BE2C (cell line): ENCODE measurements around the gene SLC2A1.

Experiments used
- DNase-seq: peaks from one replicate; pipeline ENCODE4 v3.0.0-alpha.2; 2020
- H3K27me3 ChIP-seq: fragments of 250-450 bp; sonication (Bioruptor Pico); 2 replicates; pipeline ENCODE4 v1.5.1; 2020; ENCODE audit warnings: mild to moderate bottlenecking
- H3K36me3 ChIP-seq: fragments of 250-450 bp; sonication (Bioruptor Pico); 2 replicates; pipeline ENCODE4 v1.5.1; 2020; ENCODE audit warnings: mild to moderate bottlenecking
- H3K4me1 ChIP-seq: fragments of 250-450 bp; sonication (Bioruptor Pico); 2 replicates; pipeline ENCODE4 v1.5.1; 2020
- H3K4me3 ChIP-seq: 2 replicates; pipeline ENCODE4 v1.5.1; 2011; ENCODE audit warnings: low read depth, low read length
- H3K9me3 ChIP-seq: fragments of 250-450 bp; sonication (Bioruptor Pico); 2 replicates; pipeline ENCODE4 v1.5.1; 2020
- CTCF ChIP-seq: IDR thresholded peaks from 2 replicates; pipeline ENCODE4 v1.5.1; 2012; ENCODE audit warnings: mild to moderate bottlenecking, low read depth, low read length

SLC2A1 gene

GRCh38 chr1:42971841-42972291 is 13.2 kb upstream of the SLC2A1 start:
- peak; percentile 24 for DNase-seq
- Histone ChIP-seq H3K9me3 (no peaks in the 10 kb centered on the region), H3K27me3 (no peaks in the 10 kb centered on the region), H3K4me3 (no peak overlapping the region), H3K36me3 (no peaks in the 10 kb centered on the region), H3K4me1 (peaks cover 6% of the 10 kb centered on the region)
- no peak for TF ChIP-seq CTCF

- DNase-seq, result no peak
- Histone ChIP-seq H3K36me3 (no peaks in the 10 kb centered on the region), H3K4me1 (peaks cover 6% of the 10 kb centered on the region), H3K27me3 (no peaks in the 10 kb centered on the region), H3K9me3 (no peaks in the 10 kb centered on the region), H3K4me3 (no peak overlapping the region)
- no peak for TF ChIP-seq CTCF
Measured at GRCh38 chr1:42970143-42970542, 11.5 kb upstream of the SLC2A1 start.

- TF ChIP-seq CTCF, result no peak
- Histone ChIP-seq H3K4me1 (no peaks in the 10 kb centered on the region), H3K4me3 (no peak overlapping the region), H3K36me3 (no peaks in the 10 kb centered on the region), H3K9me3 (no peaks in the 10 kb centered on the region), H3K27me3 (no peaks in the 10 kb centered on the region)
- no peak for DNase-seq
Measured at GRCh38 chr1:42968654-42969053, 10.0 kb upstream of the SLC2A1 start.

GRCh38 chr1:42966688-42967612 is 8.3 kb upstream of the SLC2A1 start:
- H3K36me3 ChIP-seq, result no peaks in the 10 kb centered on the region
- H3K4me3 ChIP-seq, result no peak overlapping the region
- no peak for DNase-seq
- H3K4me1 ChIP-seq, result peaks cover 9% of the 10 kb centered on the region
- no peaks in the 10 kb centered on the region for H3K9me3 ChIP-seq
- H3K27me3 ChIP-seq, result no peaks in the 10 kb centered on the region
- TF ChIP-seq CTCF, result no peak

- TF ChIP-seq CTCF, result no peak
- H3K9me3 ChIP-seq, result no peaks in the 10 kb centered on the region
- no peak overlapping the region for H3K4me3 ChIP-seq
- H3K4me1 ChIP-seq, result peaks cover 9% of the 10 kb centered on the region
- H3K36me3 ChIP-seq, result no peaks in the 10 kb centered on the region
- no peak for DNase-seq
- H3K27me3 ChIP-seq, result no peaks in the 10 kb centered on the region
Measured at GRCh38 chr1:42965378-42965777, 6.7 kb upstream of the SLC2A1 start.
